GM18951 (cell line): ENCODE results near the gene MMP14.
"Not testable (repeated sequence)": the region's sequence is repeated elsewhere in the genome, so short reads cannot be mapped to it uniquely, and the experiment has no call there.

Source experiments
- POLR2A ChIP-seq: IDR thresholded peaks from 4 replicates; pipeline ENCODE4 v1.6.1; 2011; ENCODE audit warnings: mild to moderate bottlenecking; ENCODE audit not compliant: insufficient read length, insufficient read depth; ENCODE audit errors: extremely low read depth
- in situ Hi-C: fragments of 300-500 bp; cut with MboI; formaldehyde crosslinking; loops from one replicate; pipeline ENCODE4 v1.12.0; 2022; ENCODE audit warnings: low sequenced_read_pairs, mixed read lengths, inconsistent platforms; ENCODE audit not compliant: unreplicated experiment

Gene MMP14

GRCh38 chr14:22821193-22822015 lies 15.0 kb upstream of the MMP14 start:
- TF ChIP-seq POLR2A = no peak
- in situ Hi-C loops = no loop called here

DNA sequence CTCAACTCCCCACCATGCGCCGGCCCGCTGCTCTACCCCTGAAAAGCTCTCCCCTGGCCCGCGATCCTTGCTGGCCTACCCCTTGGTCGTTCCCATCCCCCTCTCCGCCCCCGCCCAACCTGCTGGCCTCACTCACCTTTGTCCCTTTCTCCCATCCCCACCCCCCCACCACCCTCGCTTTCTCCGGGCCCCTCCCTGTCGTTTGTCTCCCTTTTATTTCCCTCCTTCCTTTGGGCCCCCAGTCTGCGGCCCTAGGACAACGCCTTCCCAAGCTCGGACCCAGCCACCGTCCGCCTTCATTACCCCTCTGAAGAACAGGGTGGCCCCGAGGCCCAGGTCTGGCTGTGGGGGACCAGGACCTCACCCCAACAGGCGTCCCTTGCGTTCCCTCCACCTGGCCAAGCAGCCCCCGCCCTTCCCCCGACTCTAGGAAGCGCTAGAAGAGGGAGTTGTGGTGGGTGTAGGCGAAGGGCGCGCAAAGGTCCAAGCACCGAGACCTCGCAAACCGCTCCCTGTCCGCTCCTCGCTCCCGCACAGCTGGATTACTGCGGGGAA lies 14.3 kb upstream of the MMP14 start:
- in situ Hi-C loops = no loop called here
- no peak for TF ChIP-seq POLR2A

DNA sequence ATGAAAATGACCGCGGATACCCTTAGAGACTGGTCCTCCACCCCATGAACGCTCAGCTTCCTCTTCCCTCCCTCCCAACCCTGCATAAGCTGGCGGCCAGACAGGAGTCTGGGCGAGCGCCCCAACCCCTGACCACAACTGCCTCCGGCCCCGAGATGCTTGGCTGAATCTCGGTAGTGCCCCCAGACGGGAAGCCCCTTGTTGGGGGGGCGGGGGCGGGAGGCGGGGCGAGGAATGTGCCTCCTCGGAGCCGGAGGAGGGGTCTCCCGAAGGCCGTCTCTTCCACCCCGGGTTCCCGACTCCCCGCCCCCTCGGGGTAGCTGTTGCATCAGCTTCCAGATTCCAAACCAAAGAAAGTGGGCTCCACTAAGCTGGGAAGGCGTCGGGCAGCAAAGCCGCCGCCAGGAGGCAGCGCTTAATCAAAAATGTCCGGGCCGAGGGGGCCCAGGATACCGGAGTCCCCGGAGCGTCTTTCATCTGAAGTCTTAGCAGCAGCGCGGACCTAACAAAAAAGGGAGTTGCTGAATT lies 13.8 kb upstream of the MMP14 start:
- TF ChIP-seq POLR2A = peak; percentile 32
- in situ Hi-C loops = no loop called here

DNA sequence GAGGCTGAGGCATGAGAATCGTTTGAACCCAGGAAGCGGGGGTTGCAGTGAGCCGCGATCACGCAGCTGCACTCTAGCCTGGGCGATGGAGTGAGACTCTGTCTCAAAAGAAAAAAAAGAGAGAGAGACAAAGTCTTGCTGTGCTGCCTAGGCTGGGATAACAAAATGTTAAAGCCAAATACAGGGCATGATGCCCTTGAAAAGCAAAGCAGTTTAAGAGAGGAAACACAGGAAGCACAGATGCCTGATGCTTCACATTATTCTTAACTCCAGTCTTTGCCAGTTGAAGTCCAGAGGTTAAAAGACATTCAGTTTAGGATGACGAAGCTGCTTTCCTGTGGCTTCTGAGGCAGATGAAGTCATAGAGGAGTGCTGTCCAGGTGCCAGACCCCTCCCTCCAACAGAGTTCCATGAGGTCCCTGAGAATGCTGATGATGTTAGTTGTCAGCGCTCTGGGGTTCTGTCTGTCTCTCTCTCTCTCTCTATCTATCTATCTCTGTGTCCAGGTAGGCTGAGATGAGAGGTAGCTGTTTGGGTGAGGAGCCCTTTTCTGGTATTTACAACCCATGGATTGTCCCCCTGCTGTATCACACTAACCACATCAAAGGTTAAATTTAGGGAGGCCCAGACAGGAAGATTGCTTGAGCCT lies 11.6 kb upstream of the MMP14 start:
- in situ Hi-C loops = no loop called here
- no peak for TF ChIP-seq POLR2A

DNA sequence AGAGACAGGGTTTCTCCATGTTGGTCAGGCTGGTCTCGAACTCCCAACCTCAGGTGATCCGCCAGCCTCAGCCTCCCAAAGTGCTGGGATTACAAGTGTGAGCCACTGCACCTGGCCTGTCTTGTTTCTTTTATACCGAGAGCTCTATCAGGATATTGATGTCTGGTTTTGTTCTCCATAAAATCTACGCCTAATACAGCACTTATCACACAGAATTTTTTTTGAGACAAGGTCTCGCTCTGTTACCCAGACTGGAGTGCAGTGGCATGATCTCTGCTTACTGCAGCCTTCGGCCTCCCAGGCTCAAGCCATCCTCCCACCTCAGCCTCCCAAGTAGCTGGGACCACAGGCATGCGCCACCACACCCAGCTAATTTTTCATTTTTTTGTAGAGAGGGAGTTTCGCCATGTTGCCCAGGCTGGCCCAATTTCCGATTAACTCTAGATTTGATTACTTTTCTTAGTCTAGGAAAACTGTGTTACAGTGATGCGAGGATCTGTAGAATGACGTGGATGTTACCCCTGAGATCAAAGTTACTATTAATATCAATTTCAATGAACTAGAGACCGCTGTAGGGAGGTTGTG lies 7.2 kb upstream of the MMP14 start:
- in situ Hi-C loops = not testable (repeated sequence)

GRCh38 chr14:22829661-22830442 lies 6.5 kb upstream of the MMP14 start, which contains the start of gene MRPL52:
TSS of gene MRPL52 (plus strand) at chr14:22829887. CDS start at chr14:22829913, 26 bp downstream.
- in situ Hi-C loops = no loop called here
- peak; percentile 82 for TF ChIP-seq POLR2A

DNA sequence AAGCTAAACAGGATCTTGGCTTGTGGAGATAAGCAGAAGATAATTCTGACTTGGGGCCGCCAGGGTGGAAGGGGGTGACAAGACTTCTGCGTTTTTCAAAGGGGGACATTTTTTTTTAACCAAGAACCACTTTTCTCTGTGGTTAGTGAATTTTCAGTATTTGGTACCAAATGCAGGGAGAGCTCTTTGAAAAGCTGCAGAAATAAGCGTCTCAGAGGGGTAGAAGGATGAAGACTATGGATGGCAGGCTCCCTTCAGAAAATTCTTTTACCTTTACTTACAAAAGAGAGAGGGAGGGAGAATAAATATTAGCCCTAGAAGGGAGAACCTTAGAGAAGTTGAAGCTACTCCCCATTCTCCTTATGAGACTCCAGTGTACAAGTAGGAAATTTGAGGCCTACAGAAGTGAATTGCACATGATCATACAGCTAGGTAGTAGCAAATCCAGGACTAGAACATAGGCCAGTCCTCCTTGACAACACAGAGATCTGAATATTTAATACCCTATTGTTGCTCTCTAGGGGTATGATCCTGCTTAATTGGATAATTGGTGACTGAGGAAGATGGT lies 5.9 kb upstream of the MMP14 start:
- in situ Hi-C loops = no loop called here
- no peak for TF ChIP-seq POLR2A

DNA sequence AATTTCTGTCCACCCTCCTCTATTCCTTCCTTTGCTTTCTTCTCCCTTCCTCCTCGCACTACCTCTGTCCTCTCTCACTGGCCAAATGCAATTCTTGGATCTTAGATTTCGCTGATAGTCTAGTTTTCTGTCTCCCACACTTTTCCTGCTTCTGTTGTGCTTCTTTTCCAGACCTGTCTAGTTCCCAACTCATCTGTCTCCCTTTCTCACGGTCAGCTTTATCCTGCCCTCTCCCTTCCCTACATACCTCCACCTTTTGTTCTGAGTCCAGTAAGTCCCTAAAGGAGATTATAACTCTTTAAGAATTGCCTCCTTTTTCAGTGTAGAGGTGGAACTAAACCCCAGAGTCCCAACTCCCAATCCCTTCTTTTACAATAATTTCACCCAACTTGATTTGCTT lies 880 bp upstream of the MMP14 start:
- in situ Hi-C loops = no loop called here

GRCh38 chr14:22837114-22837749 lies 847 bp downstream of the MMP14 start:
- TF ChIP-seq POLR2A = no peak
- in situ Hi-C loops = no loop called here

More for the DNA sequence above, 880 bp upstream of the MMP14 start:
- no peak for TF ChIP-seq POLR2A

DNA sequence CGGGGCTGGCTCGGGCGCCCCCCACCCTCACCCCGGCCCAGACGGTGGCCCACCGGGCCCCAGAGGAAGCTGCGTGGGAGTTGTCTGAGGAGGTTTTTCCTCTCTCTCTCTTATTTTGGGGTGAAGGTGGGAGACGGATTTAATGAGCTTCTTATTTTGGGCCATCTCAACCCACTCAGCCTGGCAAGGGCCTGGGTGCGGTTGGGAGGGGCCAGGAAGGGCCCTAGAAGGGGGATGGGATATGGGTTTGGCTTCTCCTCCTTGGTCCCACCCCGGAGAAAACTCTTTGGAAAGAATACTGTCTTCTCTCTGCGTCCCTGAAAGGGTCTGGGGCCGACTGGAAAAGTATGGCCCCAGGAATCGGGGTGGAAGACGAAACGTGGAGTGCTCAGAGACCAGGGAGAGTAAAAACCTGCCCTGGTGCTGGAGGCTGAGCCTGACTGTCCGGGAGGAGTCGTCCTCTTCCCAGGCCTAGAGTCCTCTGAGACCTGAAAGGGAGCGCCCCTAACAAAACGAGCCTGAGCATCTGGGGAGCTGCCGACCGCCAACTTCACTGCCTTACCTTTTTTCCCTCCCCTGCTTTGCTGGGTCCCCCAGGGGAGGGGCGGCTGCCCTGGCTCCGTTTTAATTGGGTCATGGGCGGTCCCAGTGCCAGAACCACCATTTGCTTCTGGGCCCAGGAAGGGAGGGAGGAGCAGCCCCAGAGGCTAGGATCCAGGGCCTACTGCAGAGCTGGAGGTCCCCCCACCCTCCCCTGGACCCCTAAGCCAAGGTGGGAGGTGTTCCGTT lies 1.6 kb downstream of the MMP14 start:
- TF ChIP-seq POLR2A = no peak
- in situ Hi-C loops = no loop called here

DNA sequence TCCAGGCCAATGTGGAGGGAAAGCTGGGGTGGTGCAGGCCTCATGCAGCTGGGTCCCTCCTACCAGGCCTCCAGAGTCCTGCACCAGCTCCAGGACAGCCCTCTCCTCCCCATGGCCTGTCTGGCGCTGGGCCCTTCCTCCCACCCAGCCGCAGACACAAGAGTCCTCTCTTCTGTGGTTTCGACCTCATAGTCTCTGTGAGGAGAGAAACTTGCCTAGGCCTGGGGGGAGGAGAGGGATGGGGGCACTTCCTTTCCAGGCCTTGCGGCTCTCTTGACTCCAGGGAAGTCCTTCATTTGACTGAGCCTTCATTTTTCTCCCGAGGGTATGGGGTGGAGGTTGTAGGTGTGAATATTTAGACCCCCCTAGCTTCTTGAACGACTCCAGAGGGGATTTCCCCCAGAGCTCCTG lies 2.3 kb downstream of the MMP14 start:
- TF ChIP-seq POLR2A = no peak
- in situ Hi-C loops = no loop called here
